Kidney (tissue), 14 donors: ENCODE measurements around the gene PHYKPL. TPM values are rescaled to one million over a fixed set of nuclear protein-coding genes. Genes with fewer than 3 reads are reported as not detected.

Source experiments
- DNase-seq, 5 donors: peaks; one replicate each; pipeline ENCODE4 v3.0.0-alpha.2; 2013 to 2020
- FAIRE-seq: peaks from 2 replicates; lab custom pipeline; 2012; peaks lifted over from hg19 to GRCh38; lab: Jason Lieb, UNC
- H3K27ac ChIP-seq, 2 donors: one replicate each; pipeline ENCODE4 v1.7.0; 2013; ENCODE audit warnings: low read depth in 2 of 2, low read length in 2 of 2, inconsistent platforms in 1 of 2
- H3K27me3 ChIP-seq: one replicate; pipeline ENCODE4 v1.7.1; 2013; ENCODE audit warnings: low read length, inconsistent platforms; ENCODE audit not compliant: control insufficient read depth, insufficient read depth
- H3K36me3 ChIP-seq, 3 donors: one replicate each; pipeline versions ENCODE4 v1.7.0 to v1.7.1; 2013; ENCODE audit warnings: low read length in 3 of 3, control low read depth in 1 of 3, inconsistent platforms in 1 of 3; ENCODE audit not compliant: insufficient read depth in 3 of 3, control insufficient read depth in 2 of 3
- H3K4me1 ChIP-seq, 3 donors: one replicate each; pipeline versions ENCODE4 v1.7.0 to v1.7.1; 2013; ENCODE audit warnings: low read length in 3 of 3, inconsistent platforms in 1 of 3, low read depth in 1 of 3; ENCODE audit not compliant: control insufficient read depth in 2 of 3, insufficient read depth in 2 of 3
- H3K4me3 ChIP-seq, 3 donors: one replicate each; pipeline versions ENCODE4 v1.7.0 to v1.8.1; 2013; ENCODE audit warnings: low read length in 3 of 3, control low read depth in 1 of 3, inconsistent platforms in 1 of 3
- H3K9ac ChIP-seq, 3 donors: one replicate each; pipeline versions ENCODE4 v1.7.0 to v1.7.1; 2013; ENCODE audit warnings: low read length in 3 of 3, control low read depth in 1 of 3, inconsistent platforms in 1 of 3
- H3K9me3 ChIP-seq, 3 donors: one replicate each; pipeline versions ENCODE4 v1.7.0 to v1.7.1; 2013; ENCODE audit warnings: low read length in 3 of 3, control low read depth in 1 of 3, inconsistent platforms in 1 of 3; ENCODE audit not compliant: control insufficient read depth in 2 of 3, insufficient read depth in 1 of 3
- intact Hi-C: fragments of 100-400 bp; cut with DNase I; formaldehyde crosslinking; loops from one replicate; pipeline ENCODE4 v1.11.1; 2022
- polyA plus RNA-seq: library from polyadenylated mRNA; stranded (reverse); fragments of 350-450 nt; fragmentation: Illumina TruSeq; extraction: RNeasy Lipid Tissue Mini Kit (QIAGEN cat#74804); gene quantifications from one replicate; pipeline ENCODE4 v1.2.3, GENCODE V29; 2014; ENCODE audit warnings: low read depth, low replicate concordance; ENCODE audit not compliant: insufficient read depth
- total RNA-seq: library from RNA; stranded (reverse); fragmentation: NEBNext Ultra II Directional; extraction: Animal tissue kit (Norgen Biotek cat#: 25700); gene quantifications from one replicate; pipeline ENCODE4 v1.2.1, GENCODE V29; 2021
- TF ChIP-seq, protein P1 (sequence below): IDR thresholded peaks from 3 replicates; pipeline ENCODE4 v1.5.1; 2012; ENCODE audit warnings: mild to moderate bottlenecking, moderate library complexity, borderline replicate concordance; ENCODE audit not compliant: insufficient read depth; ENCODE audit errors: extremely low read depth
- donor health status: control.
- donor health status: control.
- donor health status: control.
- donor health status: control.
- donor health status: control.
- donor health status: DM: yes; HTN: yes; CAD: no.
- donor health status: Normal renal cell carcinoma (clear cell type).

PHYKPL gene
- total and polyA plus RNA-seq, 2 donors from 2014 or later, result 35.3 to 116 TPM

GRCh38 chr5:178163772-178164735 lies 68.5 kb downstream of the PHYKPL start:
- intact Hi-C loops, result loop anchor here (5.0 kb wide), 1 partner anchor 87 kb away; no protein-coding TSS in a partner anchor
- Histone ChIP-seq H3K27ac (no peak overlapping the region), H3K4me1 (peaks cover 0 to 4% (median 0%) of the 10 kb centered on the region in 3 donors), H3K9ac (peak overlapping the region in 1 of 3 donors; percentile 28), H3K4me3 (peak overlapping the region in 2 of 3 donors; percentile 21 to 44), H3K27me3 (no peaks in the 10 kb centered on the region), H3K9me3 (no peaks in the 10 kb centered on the region), H3K36me3 (no peaks in the 10 kb centered on the region)
- TF ChIP-seq, protein P1, sequence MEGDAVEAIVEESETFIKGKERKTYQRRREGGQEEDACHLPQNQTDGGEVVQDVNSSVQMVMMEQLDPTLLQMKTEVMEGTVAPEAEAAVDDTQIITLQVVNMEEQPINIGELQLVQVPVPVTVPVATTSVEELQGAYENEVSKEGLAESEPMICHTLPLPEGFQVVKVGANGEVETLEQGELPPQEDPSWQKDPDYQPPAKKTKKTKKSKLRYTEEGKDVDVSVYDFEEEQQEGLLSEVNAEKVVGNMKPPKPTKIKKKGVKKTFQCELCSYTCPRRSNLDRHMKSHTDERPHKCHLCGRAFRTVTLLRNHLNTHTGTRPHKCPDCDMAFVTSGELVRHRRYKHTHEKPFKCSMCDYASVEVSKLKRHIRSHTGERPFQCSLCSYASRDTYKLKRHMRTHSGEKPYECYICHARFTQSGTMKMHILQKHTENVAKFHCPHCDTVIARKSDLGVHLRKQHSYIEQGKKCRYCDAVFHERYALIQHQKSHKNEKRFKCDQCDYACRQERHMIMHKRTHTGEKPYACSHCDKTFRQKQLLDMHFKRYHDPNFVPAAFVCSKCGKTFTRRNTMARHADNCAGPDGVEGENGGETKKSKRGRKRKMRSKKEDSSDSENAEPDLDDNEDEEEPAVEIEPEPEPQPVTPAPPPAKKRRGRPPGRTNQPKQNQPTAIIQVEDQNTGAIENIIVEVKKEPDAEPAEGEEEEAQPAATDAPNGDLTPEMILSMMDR, result peak; percentile 99
- FAIRE-seq (no peak), DNase-seq (peak; percentile 93 to 95 (median 94))

GRCh38 chr5:178162481-178162880 lies 70.1 kb downstream of the PHYKPL start:
- FAIRE-seq (no peak), DNase-seq (no peak)
- Histone ChIP-seq H3K27me3 (no peaks in the 10 kb centered on the region), H3K27ac (no peak overlapping the region), H3K36me3 (no peaks in the 10 kb centered on the region), H3K4me1 (peaks cover 0 to 4% (median 0%) of the 10 kb centered on the region in 3 donors), H3K9ac (no peak overlapping the region), H3K4me3 (no peak overlapping the region), H3K9me3 (no peaks in the 10 kb centered on the region)
- intact Hi-C loops, result loop anchor here (5.0 kb wide), 1 partner anchor 85 kb away; no protein-coding TSS in a partner anchor
- TF ChIP-seq, protein P1, result no peak

- Histone ChIP-seq H3K4me1 (peaks cover 0 to 4% (median 0%) of the 10 kb centered on the region in 3 donors), H3K27ac (no peak overlapping the region), H3K4me3 (no peak overlapping the region), H3K9ac (no peak overlapping the region), H3K36me3 (no peaks in the 10 kb centered on the region), H3K27me3 (no peaks in the 10 kb centered on the region), H3K9me3 (no peaks in the 10 kb centered on the region)
- no peak for DNase-seq
- TF ChIP-seq, protein P1, result no peak
- intact Hi-C loops, result loop anchor here (5.0 kb wide), 1 partner anchor 83 kb away; no protein-coding TSS in a partner anchor
- FAIRE-seq, result no peak
Measured at GRCh38 chr5:178160176-178160575, 72.4 kb downstream of the PHYKPL start.

Other genes starting within 250 kb of the PHYKPL start
- not detected for gene PROP1, start 236.6 kb downstream of the PHYKPL start, total RNA-seq
- not detected for gene PROP1, start 236.6 kb downstream of the PHYKPL start, polyA plus RNA-seq
- 5.6 TPM for gene N4BP3, start 119.3 kb downstream of the PHYKPL start, total RNA-seq
- 2.4 TPM for gene N4BP3, start 119.3 kb downstream of the PHYKPL start, polyA plus RNA-seq
- 45.3 TPM for gene RMND5B, start 101.8 kb downstream of the PHYKPL start, total RNA-seq
- 36.6 TPM for gene RMND5B, start 101.8 kb downstream of the PHYKPL start, polyA plus RNA-seq
- 98.6 TPM for gene NHP2, start 78.9 kb downstream of the PHYKPL start, total RNA-seq
- gene NHP2, start 78.9 kb downstream of the PHYKPL start, polyA plus RNA-seq, result 129 TPM
- not detected for gene GMCL2, start 45.4 kb downstream of the PHYKPL start, total RNA-seq
- gene GMCL2, start 45.4 kb downstream of the PHYKPL start, polyA plus RNA-seq, result not detected
- 130 TPM for gene HNRNPAB, start 28.3 kb downstream of the PHYKPL start, total RNA-seq
- 81.8 TPM for gene HNRNPAB, start 28.3 kb downstream of the PHYKPL start, polyA plus RNA-seq